ENCODE measurements around the gene PUM1. TPM values are rescaled to one million over a fixed set of nuclear protein-coding genes. Genes with fewer than 3 reads are reported as not detected.
A peak's percentile ranks its signal among the peaks of the same experiment; 100 is the strongest.

Gene PUM1
- total RNA-seq, 1 experiment from 2014 or later = 25.7 TPM

GRCh38 chr1:30930631-30931173, 134.8 kb downstream of the PUM1 start:
- DNase-seq (ENCODE audit: low spot score) = no peak

- DNase-seq (ENCODE audit: low spot score) = no peak
Observed at GRCh38 chr1:30929944-30930525, 135.5 kb downstream of the PUM1 start.

GRCh38 chr1:30929135-30929889, 136.2 kb downstream of the PUM1 start:
- peak; percentile 8 for DNase-seq (ENCODE audit: low spot score)

- no peak for DNase-seq (ENCODE audit: low spot score)
Observed at GRCh38 chr1:30928789-30929134, 136.8 kb downstream of the PUM1 start.

GRCh38 chr1:30928171-30928570, 137.3 kb downstream of the PUM1 start:
- DNase-seq (ENCODE audit: low spot score) = no peak

- no peak for DNase-seq (ENCODE audit: low spot score)
Observed at GRCh38 chr1:30927448-30927847, 138.1 kb downstream of the PUM1 start.

- peak; percentile 43 for DNase-seq (ENCODE audit: low spot score)
Observed at GRCh38 chr1:30923597-30923996, 141.9 kb downstream of the PUM1 start.

- no peak for DNase-seq (ENCODE audit: low spot score)
Observed at GRCh38 chr1:30920827-30921226, 144.7 kb downstream of the PUM1 start.

- DNase-seq (ENCODE audit: low spot score) = peak; percentile 39
Observed at GRCh38 chr1:30919025-30919881, 146.3 kb downstream of the PUM1 start.

- DNase-seq (ENCODE audit: low spot score) = no peak
Observed at GRCh38 chr1:30916296-30916695, 149.2 kb downstream of the PUM1 start.

GRCh38 chr1:30915491-30916230, 149.9 kb downstream of the PUM1 start:
- no peak for DNase-seq (ENCODE audit: low spot score)

GRCh38 chr1:30914931-30915330, 150.6 kb downstream of the PUM1 start:
- DNase-seq (ENCODE audit: low spot score) = no peak

- DNase-seq (ENCODE audit: low spot score) = no peak
Observed at GRCh38 chr1:30914587-30914922, 151.0 kb downstream of the PUM1 start.

GRCh38 chr1:30912913-30913652, 152.4 kb downstream of the PUM1 start:
- no peak for DNase-seq (ENCODE audit: low spot score)

GRCh38 chr1:30912224-30912623, 153.3 kb downstream of the PUM1 start:
- DNase-seq (ENCODE audit: low spot score) = no peak

- DNase-seq (ENCODE audit: low spot score) = peak; percentile 59
Observed at GRCh38 chr1:30911059-30911954, 154.2 kb downstream of the PUM1 start.

- DNase-seq (ENCODE audit: low spot score) = no peak
Observed at GRCh38 chr1:30909365-30910068, 156.0 kb downstream of the PUM1 start.

- DNase-seq (ENCODE audit: low spot score) = no peak
Observed at GRCh38 chr1:30908696-30909364, 156.7 kb downstream of the PUM1 start, which contains the start of gene SDC3. SDC3 (minus strand) TSS chr1:30908758; CDS start chr1:30908586, 172 bp downstream.

- no peak for DNase-seq (ENCODE audit: low spot score)
Observed at GRCh38 chr1:30908316-30908695, 157.2 kb downstream of the PUM1 start.
